OCI-LY7 (cell line): Measurements from ENCODE around the gene DNMBP. TPM values are rescaled to one million over a fixed set of nuclear protein-coding genes. Genes with fewer than 3 reads are reported as not detected.

Experiments used
- BruUV-seq: library from RNA; stranded (reverse); fragments of 400-500 nt; replicated peaks from 2 replicates; lab custom pipeline; 2021; lab: Mats Ljungman, UMichigan
- CTCF ChIA-PET: fragments of 300-600 bp; sonication (Branson Sonifier 250); formaldehyde crosslinking; loops from one replicate; lab custom pipeline; 2022; ENCODE audit warnings: antibody characterized with exemption; ENCODE audit not compliant: unreplicated experiment; lab: Charles Lee
- POLR2A ChIA-PET: fragments of 300-600 bp; sonication (Branson Sonifier 250); formaldehyde crosslinking; loops from one replicate; lab custom pipeline; 2022; ENCODE audit warnings: antibody characterized with exemption; lab: Charles Lee
- DNase-seq: peaks from one replicate; pipeline ENCODE4 v3.0.0-alpha.2; 2015; ENCODE audit warnings: low spot score
- H2AFZ ChIP-seq: fragments of 200-600 bp; sonication (generic), shearing (Covaris generic); 2 replicates; pipeline ENCODE4 v1.6.1; 2014; ENCODE audit warnings: mild to moderate bottlenecking, antibody characterized with exemption, low read length, moderate library complexity
- H3K27ac ChIP-seq: fragments of 200-600 bp; sonication (generic); 2 replicates; pipeline ENCODE4 v1.5.1; 2014; ENCODE audit warnings: mixed run types, low read depth, mild to moderate bottlenecking, moderate library complexity, low read length, inconsistent platforms; ENCODE audit not compliant: poor library complexity, severe bottlenecking
- H3K36me3 ChIP-seq: fragments of 200-600 bp; sonication (generic); 2 replicates; pipeline ENCODE4 v1.6.1; 2014; ENCODE audit warnings: mild to moderate bottlenecking, antibody characterized with exemption, low read length, moderate library complexity, mixed read lengths; ENCODE audit not compliant: insufficient read depth
- H3K4me1 ChIP-seq: fragments of 200-600 bp; sonication (generic); 2 replicates; pipeline ENCODE4 v1.5.1; 2014; ENCODE audit warnings: mild to moderate bottlenecking, low read length; ENCODE audit not compliant: insufficient read depth, poor library complexity, severe bottlenecking
- H3K4me2 ChIP-seq: fragments of 200-600 bp; sonication (generic); 2 replicates; pipeline ENCODE4 v1.6.1; 2014; ENCODE audit warnings: mild to moderate bottlenecking, low read length
- H3K4me3 ChIP-seq: fragments of 200-600 bp; sonication (generic); 2 replicates; pipeline ENCODE4 v1.5.1; 2014; ENCODE audit warnings: mild to moderate bottlenecking, low read depth, low read length; ENCODE audit not compliant: poor library complexity, severe bottlenecking
- H3K79me2 ChIP-seq: fragments of 200-600 bp; sonication (generic); 2 replicates; pipeline ENCODE4 v1.6.1; 2016; ENCODE audit warnings: low read depth, mild to moderate bottlenecking, low read length, moderate library complexity, mixed read lengths; ENCODE audit not compliant: insufficient read depth
- H3K9me2 ChIP-seq: fragments of 200-600 bp; sonication (generic); 2 replicates; pipeline ENCODE4 v1.6.1; 2016; ENCODE audit warnings: mild to moderate bottlenecking, low read length, mixed read lengths; ENCODE audit not compliant: insufficient read depth
- H3K9me3 ChIP-seq: fragments of 200-600 bp; sonication (generic); 2 replicates; pipeline ENCODE4 v1.6.1; 2014; ENCODE audit warnings: mild to moderate bottlenecking, mixed run types, low read length, mixed read lengths
- H4K20me1 ChIP-seq: fragments of 200-600 bp; sonication (generic); 2 replicates; pipeline ENCODE4 v1.6.1; 2014; ENCODE audit warnings: mild to moderate bottlenecking, antibody characterized with exemption, low read length, moderate library complexity, mixed read lengths; ENCODE audit not compliant: insufficient read depth
- EZH2phosphoT487 ChIP-seq: fragments of 200-600 bp; sonication (generic); IDR thresholded peaks from 2 replicates; pipeline ENCODE4 v1.6.1; 2018; ENCODE audit warnings: low read depth, borderline replicate concordance, mild to moderate bottlenecking, mixed run types, antibody characterized with exemption, low read length, moderate library complexity, mixed read lengths
- intact Hi-C: fragments of 100-400 bp; cut with micrococcal nuclease; formaldehyde crosslinking; loops from one replicate; pipeline ENCODE4 v1.10.0; 2022; ENCODE audit not compliant: unreplicated experiment
- total RNA-seq, 2 experiments: library from RNA; depleted of rRNA in 1 of 2; stranded (reverse); fragments of >200 nt in 1 of 2; shearing (Covaris generic) in 1 of 2; gene quantifications; 2 replicates each; pipeline ENCODE4 v1.2.3, GENCODE V29; 2014 to 2022
- TF ChIP-seq, protein P1 (sequence below): fragments of 200-600 bp; sonication (generic); conservative IDR thresholded peaks from 2 replicates; pipeline ENCODE4 v1.5.1; 2014; ENCODE audit warnings: mild to moderate bottlenecking, antibody characterized with exemption, low read length, moderate library complexity, mixed read lengths

Gene DNMBP
- total RNA-seq, 2 experiments from 2014 or later, result 27.0 to 36.2 TPM

DNA sequence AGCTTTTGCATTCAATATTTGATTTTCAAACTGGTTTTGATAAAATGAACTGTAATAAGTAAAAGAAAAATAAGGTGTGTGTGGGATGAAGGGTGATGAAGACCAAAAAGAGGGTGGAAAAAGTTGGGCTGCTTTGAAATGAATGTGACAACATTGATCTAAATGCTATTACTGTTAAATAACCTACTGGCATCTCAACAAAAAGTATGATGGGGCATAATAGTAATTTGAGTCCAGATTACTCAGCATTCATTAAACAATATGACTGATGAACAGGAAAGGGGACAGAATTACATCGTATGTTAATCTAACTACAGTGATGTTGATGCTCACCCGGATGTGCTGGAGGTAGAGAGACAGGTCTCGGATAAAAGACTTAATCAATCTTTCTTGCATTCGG, 115.1 kb downstream of the DNMBP start:
- Histone ChIP-seq H3K4me1 (no peaks in the 10 kb centered on the region), H4K20me1 (no peaks in the 10 kb centered on the region), H3K9me3 (no peaks in the 10 kb centered on the region), H2AFZ (no peak overlapping the region), H3K9me2 (no peaks in the 10 kb centered on the region), H3K4me2 (no peak overlapping the region), H3K4me3 (no peak overlapping the region), H3K36me3 (peaks cover 82% of the 10 kb centered on the region), H3K27ac (no peak overlapping the region), H3K79me2 (no peaks in the 10 kb centered on the region)
- POLR2A ChIA-PET, result interaction anchor here (0.6 to 1.2 kb wide), 3 partner anchors 9 to 290 kb away, joined by 3 to 6 read pairs (median 5); no protein-coding TSS in a partner anchor
- intact Hi-C loops, result no loop called here
- CTCF ChIA-PET, result interaction anchor here (0.6 kb wide), 1 partner anchor 274 kb away, joined by 3 read pairs; no protein-coding TSS in a partner anchor
- no TSS peak for BruUV-seq
- TF ChIP-seq, protein P1, sequence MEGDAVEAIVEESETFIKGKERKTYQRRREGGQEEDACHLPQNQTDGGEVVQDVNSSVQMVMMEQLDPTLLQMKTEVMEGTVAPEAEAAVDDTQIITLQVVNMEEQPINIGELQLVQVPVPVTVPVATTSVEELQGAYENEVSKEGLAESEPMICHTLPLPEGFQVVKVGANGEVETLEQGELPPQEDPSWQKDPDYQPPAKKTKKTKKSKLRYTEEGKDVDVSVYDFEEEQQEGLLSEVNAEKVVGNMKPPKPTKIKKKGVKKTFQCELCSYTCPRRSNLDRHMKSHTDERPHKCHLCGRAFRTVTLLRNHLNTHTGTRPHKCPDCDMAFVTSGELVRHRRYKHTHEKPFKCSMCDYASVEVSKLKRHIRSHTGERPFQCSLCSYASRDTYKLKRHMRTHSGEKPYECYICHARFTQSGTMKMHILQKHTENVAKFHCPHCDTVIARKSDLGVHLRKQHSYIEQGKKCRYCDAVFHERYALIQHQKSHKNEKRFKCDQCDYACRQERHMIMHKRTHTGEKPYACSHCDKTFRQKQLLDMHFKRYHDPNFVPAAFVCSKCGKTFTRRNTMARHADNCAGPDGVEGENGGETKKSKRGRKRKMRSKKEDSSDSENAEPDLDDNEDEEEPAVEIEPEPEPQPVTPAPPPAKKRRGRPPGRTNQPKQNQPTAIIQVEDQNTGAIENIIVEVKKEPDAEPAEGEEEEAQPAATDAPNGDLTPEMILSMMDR, result no peak
- TF ChIP-seq EZH2phosphoT487, result no peak
- DNase-seq, result no peak

- Histone ChIP-seq H3K27ac (no peak overlapping the region), H3K9me2 (no peaks in the 10 kb centered on the region), H3K79me2 (no peaks in the 10 kb centered on the region), H3K4me2 (no peak overlapping the region), H3K4me3 (no peak overlapping the region), H3K4me1 (no peaks in the 10 kb centered on the region), H4K20me1 (no peaks in the 10 kb centered on the region), H3K36me3 (peaks cover 79% of the 10 kb centered on the region), H3K9me3 (no peaks in the 10 kb centered on the region), H2AFZ (no peak overlapping the region)
- ChIA-PET POLR2A (interaction anchor here (0.6 to 1.0 kb wide), 3 partner anchors 93 to 1456 kb away, joined by 3 read pairs; no protein-coding TSS in a partner anchor), CTCF (interaction anchor here (0.6 kb wide), 1 partner anchor 84 kb away, joined by 3 read pairs; no protein-coding TSS in a partner anchor)
- no peak for DNase-seq
- TF ChIP-seq, protein P1, result no peak
- no TSS peak for BruUV-seq
- intact Hi-C loops, result no loop called here
Measured at GRCh38 chr10:99888622-99889021, 121.1 kb downstream of the DNMBP start.

GRCh38 chr10:99883523-99883922, 126.2 kb downstream of the DNMBP start:
- no peak overlapping the region for H3K27ac ChIP-seq
- peaks cover 96% of the 10 kb centered on the region for H3K36me3 ChIP-seq
- no peaks in the 10 kb centered on the region for H3K9me2 ChIP-seq
- CTCF ChIA-PET, result no interaction called here
- no peak for TF ChIP-seq EZH2phosphoT487
- TF ChIP-seq, protein P1, result no peak
- intact Hi-C loops, result no loop called here
- no peaks in the 10 kb centered on the region for H3K79me2 ChIP-seq
- no peaks in the 10 kb centered on the region for H3K9me3 ChIP-seq
- H3K4me3 ChIP-seq, result no peak overlapping the region
- no peak for DNase-seq
- POLR2A ChIA-PET, result interaction anchor here (0.6 to 1.3 kb wide), 2 partner anchors 15 to 109 kb away, joined by 3 read pairs; no protein-coding TSS in a partner anchor
- H4K20me1 ChIP-seq, result no peaks in the 10 kb centered on the region
- no TSS peak for BruUV-seq
- H2AFZ ChIP-seq, result no peak overlapping the region
- no peak overlapping the region for H3K4me2 ChIP-seq
- H3K4me1 ChIP-seq, result no peaks in the 10 kb centered on the region
